GM12865 (cell line): ENCODE measurements around the gene FCHO1.

Experiments used
- DNase-seq: peaks from one replicate; pipeline ENCODE4 v3.0.0; 2010; ENCODE audit warnings: low read depth
- H3K4me3 ChIP-seq: 2 replicates; pipeline ENCODE4 v1.5.1; 2011; ENCODE audit warnings: mild to moderate bottlenecking, low read depth, low read length, control low read depth
- TF ChIP-seq, protein P1 (sequence below): IDR thresholded peaks from 2 replicates; pipeline ENCODE4 v1.5.1; 2011; ENCODE audit warnings: low read length, control low read depth, low read depth, inconsistent platforms; ENCODE audit not compliant: insufficient read depth; ENCODE audit errors: missing control alignments

The FCHO1 gene

DNA sequence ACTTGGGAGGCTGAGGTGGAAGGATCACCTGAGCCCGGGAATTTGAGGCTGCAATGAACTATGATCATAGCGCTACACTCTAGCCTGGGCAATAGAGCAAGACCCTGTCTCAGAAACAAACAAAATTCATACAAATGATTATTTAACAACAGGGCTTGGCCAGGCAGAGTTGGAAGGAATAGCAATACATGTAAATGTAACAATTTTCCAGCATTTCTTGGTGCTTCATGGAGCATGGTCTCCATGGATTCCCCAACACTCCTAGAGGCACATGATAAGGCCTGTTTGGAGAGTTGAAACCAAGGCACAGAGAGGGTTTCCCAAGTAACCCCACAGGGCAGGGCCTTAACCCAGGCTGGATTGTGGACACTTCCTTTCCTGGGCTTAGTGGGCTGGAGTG is 59.8 kb downstream of the FCHO1 start:
- no peak for DNase-seq
- TF ChIP-seq, protein P1, sequence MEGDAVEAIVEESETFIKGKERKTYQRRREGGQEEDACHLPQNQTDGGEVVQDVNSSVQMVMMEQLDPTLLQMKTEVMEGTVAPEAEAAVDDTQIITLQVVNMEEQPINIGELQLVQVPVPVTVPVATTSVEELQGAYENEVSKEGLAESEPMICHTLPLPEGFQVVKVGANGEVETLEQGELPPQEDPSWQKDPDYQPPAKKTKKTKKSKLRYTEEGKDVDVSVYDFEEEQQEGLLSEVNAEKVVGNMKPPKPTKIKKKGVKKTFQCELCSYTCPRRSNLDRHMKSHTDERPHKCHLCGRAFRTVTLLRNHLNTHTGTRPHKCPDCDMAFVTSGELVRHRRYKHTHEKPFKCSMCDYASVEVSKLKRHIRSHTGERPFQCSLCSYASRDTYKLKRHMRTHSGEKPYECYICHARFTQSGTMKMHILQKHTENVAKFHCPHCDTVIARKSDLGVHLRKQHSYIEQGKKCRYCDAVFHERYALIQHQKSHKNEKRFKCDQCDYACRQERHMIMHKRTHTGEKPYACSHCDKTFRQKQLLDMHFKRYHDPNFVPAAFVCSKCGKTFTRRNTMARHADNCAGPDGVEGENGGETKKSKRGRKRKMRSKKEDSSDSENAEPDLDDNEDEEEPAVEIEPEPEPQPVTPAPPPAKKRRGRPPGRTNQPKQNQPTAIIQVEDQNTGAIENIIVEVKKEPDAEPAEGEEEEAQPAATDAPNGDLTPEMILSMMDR, result no peak
- no peak overlapping the region for H3K4me3 ChIP-seq

DNA sequence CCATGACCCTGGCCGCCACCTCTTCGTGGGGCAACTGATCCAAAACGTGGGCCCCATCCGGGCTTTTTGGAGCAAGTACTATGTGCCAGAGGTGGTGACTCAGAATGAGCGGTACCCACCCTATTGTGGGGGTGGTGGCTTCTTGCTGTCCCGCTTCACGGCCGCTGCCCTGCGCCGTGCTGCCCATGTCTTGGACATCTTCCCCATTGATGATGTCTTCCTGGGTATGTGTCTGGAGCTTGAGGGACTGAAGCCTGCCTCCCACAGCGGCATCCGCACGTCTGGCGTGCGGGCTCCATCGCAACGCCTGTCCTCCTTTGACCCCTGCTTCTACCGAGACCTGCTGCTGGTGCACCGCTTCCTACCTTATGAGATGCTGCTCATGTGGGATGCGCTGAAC is 60.4 kb downstream of the FCHO1 start:
- TF ChIP-seq, protein P1, result no peak

DNA sequence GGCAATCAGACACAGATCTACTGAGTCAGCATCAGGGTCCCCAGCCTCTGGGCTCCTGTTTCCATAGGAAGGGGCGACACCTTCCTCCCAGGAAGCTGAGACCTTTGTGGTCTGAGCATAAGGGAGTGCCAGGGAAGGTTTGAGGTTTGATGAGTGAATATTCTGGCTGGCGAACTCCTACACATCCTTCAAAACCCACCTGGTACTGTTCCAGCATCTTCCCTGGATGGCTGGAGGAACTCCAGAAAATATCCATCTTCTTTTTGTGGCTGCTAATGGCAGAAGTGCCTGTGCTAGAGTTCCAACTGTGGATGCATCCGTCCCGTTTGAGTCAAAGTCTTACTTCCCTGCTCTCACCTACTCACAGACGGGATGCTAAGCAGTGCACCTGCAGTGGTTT is 60.8 kb downstream of the FCHO1 start:
- TF ChIP-seq, protein P1, result no peak
- H3K4me3 ChIP-seq, result no peak overlapping the region
- no peak for DNase-seq

More for the DNA sequence above, 60.4 kb downstream of the FCHO1 start:
- no peak for DNase-seq
- no peak overlapping the region for H3K4me3 ChIP-seq

DNA sequence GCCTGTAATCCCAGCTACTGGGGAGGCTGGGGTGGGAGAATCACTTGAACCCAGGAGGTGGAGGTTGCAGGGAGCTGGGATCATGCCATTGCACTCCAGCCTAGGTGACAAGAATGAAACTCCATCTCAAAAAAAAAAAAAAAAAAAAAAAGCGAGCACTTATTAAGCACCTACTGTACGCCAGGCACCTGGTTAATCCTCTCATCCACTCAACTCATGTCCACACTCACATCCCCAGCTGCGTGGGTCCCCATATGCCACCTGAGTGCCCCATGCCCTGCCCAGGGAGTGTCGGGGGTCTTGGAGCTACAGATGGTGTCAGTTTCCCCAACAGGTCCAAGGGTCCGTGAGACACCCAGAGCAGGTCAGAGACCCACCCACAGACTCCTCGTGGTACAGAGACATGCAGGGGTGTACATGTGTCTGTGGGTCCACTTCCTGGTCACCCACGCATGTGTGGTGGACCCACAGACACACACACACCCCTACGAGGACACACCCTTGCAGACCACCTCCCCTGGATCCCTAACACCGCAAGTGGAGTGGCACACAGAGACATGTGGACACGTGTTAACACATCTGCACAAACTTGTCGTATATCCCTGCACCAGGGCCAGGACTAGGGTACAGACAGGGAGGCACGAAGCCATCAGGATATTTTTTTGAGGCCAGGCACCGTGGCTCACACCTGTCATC is 66.5 kb downstream of the FCHO1 start:
- TF ChIP-seq, protein P1, result no peak
- no peak overlapping the region for H3K4me3 ChIP-seq

DNA sequence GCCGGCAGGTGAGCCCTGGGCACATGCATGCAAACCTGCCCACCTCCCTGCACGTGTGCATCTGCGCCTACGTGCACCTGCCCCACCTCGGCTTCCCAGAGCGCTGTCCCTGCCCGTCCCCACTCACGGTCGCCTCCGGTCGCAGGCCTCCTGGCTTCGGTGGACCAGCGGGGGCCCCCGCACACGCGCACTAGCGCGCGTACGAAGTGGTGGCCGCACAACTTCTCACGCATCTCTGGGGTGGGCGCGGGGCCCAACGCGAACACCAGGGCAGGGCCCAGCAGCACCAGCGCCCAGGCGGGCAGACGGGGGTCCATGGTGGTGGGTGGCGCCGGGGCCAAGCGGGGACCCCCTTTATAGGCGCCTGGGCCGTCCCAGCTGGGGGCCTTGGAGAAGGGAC is 69.9 kb downstream of the FCHO1 start, which contains the start of gene INSL3:
Gene INSL3, minus strand, starts transcription at position 330 of the 400 bp plus-strand sequence. Its CDS starts 13 bp downstream, at position 317.
- TF ChIP-seq, protein P1, result no peak

More for the DNA sequence above, 66.5 kb downstream of the FCHO1 start:
- DNase-seq, result no peak

DNA sequence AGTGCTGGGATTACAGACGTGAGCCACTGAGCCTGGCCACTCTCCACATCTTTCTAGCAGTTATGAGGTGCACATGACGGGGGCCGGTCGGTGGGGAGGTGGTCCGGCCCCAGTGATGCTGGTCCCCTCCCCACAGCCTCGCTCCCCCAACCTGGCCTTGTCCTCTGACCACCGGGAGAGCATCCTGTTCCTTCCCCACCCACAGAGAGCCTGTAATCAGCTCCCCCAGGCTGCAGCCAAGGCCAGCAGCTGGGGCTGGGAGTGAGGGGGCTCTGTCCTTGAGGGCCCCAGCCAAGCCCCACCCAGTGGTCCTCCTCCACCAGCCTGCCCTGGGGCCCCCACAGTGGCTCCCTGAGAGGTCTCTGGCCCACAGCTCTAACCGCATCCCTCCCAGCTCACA is 73.1 kb downstream of the FCHO1 start:
- no peak overlapping the region for H3K4me3 ChIP-seq
- TF ChIP-seq, protein P1, result no peak

More for the DNA sequence above, 69.9 kb downstream of the FCHO1 start, which contains the start of gene INSL3:
- H3K4me3 ChIP-seq, result no peak within 1 kb of the TSS
- no peak for DNase-seq

More for the DNA sequence above, 73.1 kb downstream of the FCHO1 start:
- DNase-seq, result no peak
